ENCODE results near the gene CTNNBL1. TPM values are rescaled to one million over a fixed set of nuclear protein-coding genes. Genes with fewer than 3 reads are reported as not detected.

CTNNBL1 gene
- total and polyA plus RNA-seq, 2 donors (not counting 3 experiments of a cell fraction or from before 2014, with no cell fraction given), result 20.8 to 60.2 TPM

- POLR2A ChIA-PET, result no interaction called here
- BruUV-seq (replicated peaks), result no TSS peak
- DNase-seq (ENCODE audit: low read depth, low spot score), result no peak
- Histone ChIP-seq H3K9ac (replicated peaks; ENCODE audit: extremely low read depth, insufficient read depth, low read length) (no peak overlapping the region), H2AFZ (ENCODE audit: low read depth, low read length) (no peak overlapping the region), H3K27me3 (ENCODE audit: control insufficient read depth in 2 of 2, insufficient read depth in 2 of 2, low read length in 2 of 2) (no peaks in the 10 kb centered on the region), H3K27ac (ENCODE audit: insufficient read depth, low read depth, low read length) (no peak overlapping the region), H3K9me1 (replicated peaks; ENCODE audit: control insufficient read depth, extremely low read depth, insufficient read depth, low read length) (no peaks in the 10 kb centered on the region), H3K4me2 (ENCODE audit: insufficient read depth, low read length) (no peak overlapping the region), H3K9me3 (replicated peaks; ENCODE audit: control insufficient read depth, insufficient read depth, low read length) (no peaks in the 10 kb centered on the region), H3K79me2 (ENCODE audit: control insufficient read depth, insufficient read depth, low read length) (no peaks in the 10 kb centered on the region), H3K4me1 (ENCODE audit: control insufficient read depth, extremely low read depth, insufficient read depth, low read length) (no peaks in the 10 kb centered on the region), H3K36me3 (ENCODE audit: control insufficient read depth in 2 of 2, extremely low read depth in 1 of 2, insufficient read depth in 2 of 2, low read length in 2 of 2) (peaks cover 0 to 3% of the 10 kb centered on the region in 2 experiments), H3K4me3 (replicated peaks in 1 of 3; ENCODE audit: insufficient read depth in 1 of 3, low read depth in 1 of 3, low read length in 3 of 3) (no peak overlapping the region), H4K20me1 (replicated peaks; ENCODE audit: control insufficient read depth, extremely low read depth, insufficient read depth, low read length) (no peaks in the 10 kb centered on the region)
- intact Hi-C loops (cut with micrococcal nuclease), result no loop called here
- TF ChIP-seq POLR2AphosphoS5 (IDR thresholded peaks at IDR 0.05; ENCODE audit: insufficient read depth, low read depth, low read length) (no peak), MAX (IDR thresholded peaks at IDR 0.05; ENCODE audit: insufficient read depth, insufficient read length) (no peak), FOS (IDR thresholded peaks at IDR 0.05; ENCODE audit: borderline replicate concordance, insufficient read depth, low read length) (no peak), EZH2 (IDR thresholded peaks at IDR 0.05; ENCODE audit: borderline replicate concordance, low read depth, low read length, severe bottlenecking) (no peak), CTCF (IDR thresholded peaks at IDR 0.05; ENCODE audit: extremely low read depth in 1 of 2, insufficient read depth in 1 of 2, low read depth in 1 of 2, low read length in 2 of 2) (no peak), POLR2A (IDR thresholded peaks at IDR 0.05; ENCODE audit: low read depth, low read length) (no peak), GATA2 (IDR thresholded peaks at IDR 0.05; ENCODE audit: insufficient read depth, insufficient read length, low read depth, low read length) (no peak), MYC (IDR thresholded peaks at IDR 0.05; ENCODE audit: low read depth, low read length) (no peak), JUN (IDR thresholded peaks at IDR 0.05; ENCODE audit: borderline replicate concordance, insufficient read depth, insufficient read length, low read depth) (no peak)
- CTCF ChIA-PET, result no interaction called here
- dilution Hi-C loops (cut with MboI; ENCODE audit: extremely low pct_ligation_motif_present, low sequenced_read_pairs), result no loop called here
- FAIRE-seq, result no peak
Measured at GRCh38 chr20:37845878-37846277, 152.0 kb downstream of the CTNNBL1 start.
